NCI-H146 (cell line): ENCODE measurements around the gene MEOX1.

Experiments used
- DNase-seq: peaks from one replicate; lab custom pipeline; 2025; lab: John Stamatoyannopoulos, UW

MEOX1 gene

GRCh38 chr17:43655693-43656255 lies 5.9 kb downstream of the MEOX1 start:
- DNase-seq, result no peak

GRCh38 chr17:43652124-43652480 lies 9.6 kb downstream of the MEOX1 start:
- DNase-seq, result no peak

GRCh38 chr17:43650471-43650870 lies 11.3 kb downstream of the MEOX1 start:
- DNase-seq, result no peak

GRCh38 chr17:43648916-43649315 lies 12.8 kb downstream of the MEOX1 start:
- no peak for DNase-seq

- no peak for DNase-seq
These were observed 15.8 kb downstream of the MEOX1 start for GRCh38 chr17:43645765-43646481.

GRCh38 chr17:43645450-43645764 lies 16.3 kb downstream of the MEOX1 start:
- DNase-seq, result no peak

GRCh38 chr17:43644081-43644480 lies 17.6 kb downstream of the MEOX1 start:
- DNase-seq, result no peak

- no peak for DNase-seq
These were observed 20.3 kb downstream of the MEOX1 start for GRCh38 chr17:43641416-43641815.

- no peak for DNase-seq
These were observed 21.1 kb downstream of the MEOX1 start for GRCh38 chr17:43640491-43641252.

GRCh38 chr17:43637563-43638323 lies 24.0 kb downstream of the MEOX1 start:
- DNase-seq, result no peak

GRCh38 chr17:43636426-43636825 lies 25.3 kb downstream of the MEOX1 start:
- no peak for DNase-seq

- no peak for DNase-seq
These were observed 27.1 kb downstream of the MEOX1 start for GRCh38 chr17:43634591-43635125.

- DNase-seq, result no peak
These were observed 29.5 kb downstream of the MEOX1 start for GRCh38 chr17:43632221-43632620.

- DNase-seq, result no peak
These were observed 30.3 kb downstream of the MEOX1 start for GRCh38 chr17:43631429-43631828.

- no peak for DNase-seq
These were observed 33.6 kb downstream of the MEOX1 start for GRCh38 chr17:43628089-43628650.

GRCh38 chr17:43627653-43628052 lies 34.1 kb downstream of the MEOX1 start:
- no peak for DNase-seq

GRCh38 chr17:43626023-43626422 lies 35.7 kb downstream of the MEOX1 start:
- no peak for DNase-seq

- DNase-seq, result no peak
These were observed 36.1 kb downstream of the MEOX1 start for GRCh38 chr17:43625606-43626005.

GRCh38 chr17:43620581-43620980 lies 41.1 kb downstream of the MEOX1 start:
- DNase-seq, result no peak

GRCh38 chr17:43620147-43620546 lies 41.6 kb downstream of the MEOX1 start:
- DNase-seq, result no peak

GRCh38 chr17:43619705-43620104 lies 42.0 kb downstream of the MEOX1 start:
- DNase-seq, result no peak

- DNase-seq, result no peak
These were observed 43.4 kb downstream of the MEOX1 start for GRCh38 chr17:43618276-43618675.
